Peyer's patch (tissue), 4 donors: ENCODE data around the gene AKT3.

Source experiments
- POLR2A ChIP-seq, 2 donors: fragments of 450-650 bp; IDR thresholded peaks; one replicate each; pipeline ENCODE4 v1.5.1; 2017; ENCODE audit warnings: antibody characterized with exemption in 2 of 2, mild to moderate bottlenecking in 2 of 2, moderate library complexity in 2 of 2
- TF ChIP-seq, protein P1 (sequence below), 6 experiments: fragments of 450-650 bp in 4 of 6; fragments of 200-600 bp in 2 of 6; sonication (generic) in 1 of 6; IDR thresholded peaks; one replicate each; pipeline ENCODE4 v1.5.1; 2017 to 2019; ENCODE audit warnings: antibody characterized with exemption in 6 of 6, mild to moderate bottlenecking in 3 of 6, moderate library complexity in 1 of 6

DNA sequence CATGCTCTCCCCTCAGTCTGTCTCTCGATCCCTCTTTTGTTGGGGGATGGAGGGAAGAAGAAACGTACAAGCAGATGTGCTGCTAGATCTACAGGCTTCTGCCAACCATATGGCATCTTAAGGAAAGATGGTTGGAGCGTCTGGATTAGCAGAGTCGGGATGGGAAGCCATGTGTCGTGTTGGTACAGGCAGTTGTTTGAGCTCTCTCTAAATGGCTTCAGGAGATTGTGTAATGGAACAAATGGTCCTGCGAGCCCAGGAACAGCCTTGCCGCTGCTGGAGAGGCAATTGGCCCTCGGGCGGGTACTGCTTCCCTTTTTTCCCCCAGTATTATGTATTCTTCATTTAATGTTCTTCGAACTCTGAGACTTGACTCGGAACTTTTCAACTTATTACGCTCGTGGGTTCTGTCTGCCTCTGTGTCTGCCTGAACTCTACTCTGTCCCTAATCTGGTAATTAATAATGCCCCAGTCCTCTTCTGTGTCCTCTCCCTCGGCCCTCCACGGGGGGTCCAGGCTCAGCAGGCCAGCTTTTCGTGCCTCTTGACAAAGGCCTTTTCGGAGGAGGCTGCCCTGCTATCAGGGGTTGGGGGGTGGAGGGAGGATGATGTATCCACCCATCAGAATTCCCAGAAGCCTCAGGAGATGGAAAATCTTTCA, 378.9 kb downstream of the AKT3 start:
- TF ChIP-seq POLR2A (IDR thresholded peaks at IDR 0.05): no peak
- TF ChIP-seq, protein P1, sequence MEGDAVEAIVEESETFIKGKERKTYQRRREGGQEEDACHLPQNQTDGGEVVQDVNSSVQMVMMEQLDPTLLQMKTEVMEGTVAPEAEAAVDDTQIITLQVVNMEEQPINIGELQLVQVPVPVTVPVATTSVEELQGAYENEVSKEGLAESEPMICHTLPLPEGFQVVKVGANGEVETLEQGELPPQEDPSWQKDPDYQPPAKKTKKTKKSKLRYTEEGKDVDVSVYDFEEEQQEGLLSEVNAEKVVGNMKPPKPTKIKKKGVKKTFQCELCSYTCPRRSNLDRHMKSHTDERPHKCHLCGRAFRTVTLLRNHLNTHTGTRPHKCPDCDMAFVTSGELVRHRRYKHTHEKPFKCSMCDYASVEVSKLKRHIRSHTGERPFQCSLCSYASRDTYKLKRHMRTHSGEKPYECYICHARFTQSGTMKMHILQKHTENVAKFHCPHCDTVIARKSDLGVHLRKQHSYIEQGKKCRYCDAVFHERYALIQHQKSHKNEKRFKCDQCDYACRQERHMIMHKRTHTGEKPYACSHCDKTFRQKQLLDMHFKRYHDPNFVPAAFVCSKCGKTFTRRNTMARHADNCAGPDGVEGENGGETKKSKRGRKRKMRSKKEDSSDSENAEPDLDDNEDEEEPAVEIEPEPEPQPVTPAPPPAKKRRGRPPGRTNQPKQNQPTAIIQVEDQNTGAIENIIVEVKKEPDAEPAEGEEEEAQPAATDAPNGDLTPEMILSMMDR (IDR thresholded peaks at IDR 0.05): no peak
